GM12873 (cell line): ENCODE data around the gene PDZD2.

Source experiments
- TF ChIP-seq, protein P1 (sequence below): IDR thresholded peaks from 2 replicates; pipeline ENCODE4 v1.5.1; 2012; ENCODE audit warnings: low read depth, mild to moderate bottlenecking, moderate library complexity, low read length, control low read depth; ENCODE audit not compliant: insufficient read depth; ENCODE audit errors: missing control alignments

Gene PDZD2

DNA sequence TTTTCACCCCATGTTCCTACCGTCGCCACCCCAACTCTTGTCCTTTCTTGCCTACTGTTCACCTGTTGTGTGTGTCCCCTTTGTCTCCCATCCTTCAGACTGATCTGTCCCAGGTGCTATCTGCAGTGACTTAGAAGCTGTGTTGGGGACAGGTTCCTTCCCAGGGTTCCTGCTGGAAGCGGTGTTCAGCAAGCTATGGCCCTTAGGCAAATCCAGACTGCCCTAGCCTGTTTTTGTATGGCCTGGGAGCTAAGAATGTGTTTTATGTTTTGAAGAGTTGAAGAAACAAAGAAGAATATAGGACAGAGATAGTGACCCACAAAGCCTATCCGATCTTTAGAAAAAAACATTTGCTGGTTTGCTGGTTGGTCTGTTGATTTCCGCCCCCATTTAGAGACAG, 298.8 kb downstream of the PDZD2 start:
- TF ChIP-seq, protein P1, sequence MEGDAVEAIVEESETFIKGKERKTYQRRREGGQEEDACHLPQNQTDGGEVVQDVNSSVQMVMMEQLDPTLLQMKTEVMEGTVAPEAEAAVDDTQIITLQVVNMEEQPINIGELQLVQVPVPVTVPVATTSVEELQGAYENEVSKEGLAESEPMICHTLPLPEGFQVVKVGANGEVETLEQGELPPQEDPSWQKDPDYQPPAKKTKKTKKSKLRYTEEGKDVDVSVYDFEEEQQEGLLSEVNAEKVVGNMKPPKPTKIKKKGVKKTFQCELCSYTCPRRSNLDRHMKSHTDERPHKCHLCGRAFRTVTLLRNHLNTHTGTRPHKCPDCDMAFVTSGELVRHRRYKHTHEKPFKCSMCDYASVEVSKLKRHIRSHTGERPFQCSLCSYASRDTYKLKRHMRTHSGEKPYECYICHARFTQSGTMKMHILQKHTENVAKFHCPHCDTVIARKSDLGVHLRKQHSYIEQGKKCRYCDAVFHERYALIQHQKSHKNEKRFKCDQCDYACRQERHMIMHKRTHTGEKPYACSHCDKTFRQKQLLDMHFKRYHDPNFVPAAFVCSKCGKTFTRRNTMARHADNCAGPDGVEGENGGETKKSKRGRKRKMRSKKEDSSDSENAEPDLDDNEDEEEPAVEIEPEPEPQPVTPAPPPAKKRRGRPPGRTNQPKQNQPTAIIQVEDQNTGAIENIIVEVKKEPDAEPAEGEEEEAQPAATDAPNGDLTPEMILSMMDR: no peak

DNA sequence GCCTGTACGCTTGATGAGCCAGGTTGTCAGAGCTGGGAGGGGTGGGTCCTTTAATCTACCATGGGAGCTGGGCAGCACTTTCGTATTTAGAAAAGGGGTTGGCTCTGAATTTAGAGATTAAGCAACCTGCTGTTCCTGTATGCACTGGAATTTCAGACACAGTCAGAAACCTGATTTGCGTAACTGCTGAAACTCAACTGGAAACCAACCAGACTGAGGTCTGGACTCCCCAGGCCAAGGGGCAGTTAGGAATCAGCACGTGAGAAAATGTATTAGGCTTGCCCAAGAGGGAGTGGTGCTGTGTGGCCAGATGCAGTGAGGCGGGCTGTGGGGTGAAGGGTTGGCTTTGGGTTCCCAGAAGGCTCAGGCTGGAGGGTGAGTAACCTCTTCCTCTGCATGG, 300.2 kb downstream of the PDZD2 start:
- TF ChIP-seq, protein P1: no peak

DNA sequence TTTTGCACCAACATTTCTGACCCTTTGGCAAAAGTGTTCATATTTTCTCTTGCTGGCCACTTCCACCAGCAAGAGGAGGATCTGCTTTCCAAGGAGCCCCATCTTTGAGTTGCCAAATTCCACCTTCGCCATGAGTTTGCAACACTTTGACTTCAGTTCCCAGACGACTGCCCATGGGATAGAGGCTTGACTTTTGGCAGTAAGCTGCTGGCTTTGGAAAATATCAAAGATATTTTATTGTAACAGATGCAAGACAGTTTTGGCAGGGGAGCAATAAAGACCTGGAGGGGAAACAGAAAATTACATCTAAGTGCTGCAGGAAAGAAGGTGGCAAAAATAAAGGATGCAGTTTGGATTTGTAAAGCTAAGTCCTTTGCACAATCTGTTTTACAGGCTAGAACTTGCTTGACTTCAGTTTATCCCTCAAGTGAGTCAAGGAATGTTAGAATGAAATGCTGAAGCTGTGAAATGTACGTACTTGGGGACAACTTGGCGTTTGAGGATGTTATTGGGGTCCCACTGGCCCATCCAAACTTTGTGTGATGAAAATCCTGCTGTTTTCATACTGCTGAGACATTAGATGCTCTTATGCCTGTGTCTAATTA, 302.3 kb downstream of the PDZD2 start:
- TF ChIP-seq, protein P1: no peak

- TF ChIP-seq, protein P1: no peak
Observed at GRCh38 chr5:31942546-31942945, 303.6 kb downstream of the PDZD2 start.

- TF ChIP-seq, protein P1: no peak
Observed at GRCh38 chr5:31944684-31945445, 305.9 kb downstream of the PDZD2 start.

GRCh38 chr5:31948006-31948405, 309.1 kb downstream of the PDZD2 start:
- TF ChIP-seq, protein P1: no peak

- TF ChIP-seq, protein P1: no peak
Observed at GRCh38 chr5:31952067-31952466, 313.1 kb downstream of the PDZD2 start.
